NCI-H460 (cell line): Measurements from ENCODE around the gene ARG2. TPM values are rescaled to one million over a fixed set of nuclear protein-coding genes. Genes with fewer than 3 reads are reported as not detected.
A peak's percentile ranks its signal among the peaks of the same experiment; 100 is the strongest.

Source experiments
- DNase-seq: peaks from one replicate; pipeline ENCODE4 v3.0.0-alpha.2; 2016; ENCODE audit warnings: low read depth; ENCODE audit errors: extremely low read depth
- small RNA-seq, 2 experiments: library from RNA; depleted of rRNA; stranded (forward); fragments of <200 nt; gene quantifications; one replicate each; pipeline ENCODE3, GENCODE V24; 2014
- total RNA-seq: library from RNA; depleted of rRNA; stranded (reverse); fragments of >200 nt; shearing (Covaris generic); gene quantifications from 2 replicates; pipeline ENCODE4 v1.2.3, GENCODE V29; 2014; rRNA removed

The ARG2 gene
- total RNA-seq, 1 experiment from 2014 or later, result 4.8 TPM

DNA sequence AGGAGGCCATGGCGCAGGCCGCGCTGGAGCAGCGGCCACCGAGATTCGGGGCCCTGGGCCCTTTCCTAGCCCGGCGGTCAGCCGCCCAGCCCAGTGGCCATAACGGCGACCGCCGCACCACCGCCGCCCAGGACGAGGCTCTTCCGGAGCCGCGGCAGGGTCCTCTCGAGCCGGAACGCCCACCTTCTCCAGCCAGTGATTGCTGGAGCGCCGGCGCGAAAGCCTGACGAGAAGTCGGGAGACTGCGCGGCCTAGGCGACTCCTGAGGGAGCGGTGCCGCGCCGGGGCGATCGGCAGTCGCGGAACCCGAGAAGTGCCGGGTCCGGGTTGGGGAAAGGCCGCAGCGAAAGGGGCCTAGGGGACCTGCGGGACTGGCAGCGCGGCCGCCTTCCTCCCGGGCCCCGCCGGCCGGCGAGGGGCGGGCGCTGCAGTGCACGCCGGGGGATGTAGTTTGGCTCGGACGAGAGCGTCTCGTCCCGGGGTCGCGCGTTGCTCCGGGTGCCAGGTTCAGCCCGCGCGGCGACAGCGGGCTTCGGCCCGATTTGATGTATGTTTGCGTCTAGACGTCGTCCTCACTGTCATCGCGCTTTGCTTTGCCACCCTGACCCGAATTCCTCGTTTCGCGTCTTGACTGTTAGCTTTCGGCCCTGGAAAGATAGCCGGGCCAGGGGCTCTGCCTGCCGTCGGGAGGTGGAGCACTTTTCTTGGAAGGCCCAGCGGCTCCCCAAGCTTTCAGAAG lies 54.9 kb downstream of the ARG2 start, which contains the start of gene VTI1B:
Gene VTI1B, minus strand, starts transcription at position 153 of the 739 bp plus-strand sequence. Its CDS starts 143 bp downstream, at position 10.
- DNase-seq, result peak; percentile 62

DNA sequence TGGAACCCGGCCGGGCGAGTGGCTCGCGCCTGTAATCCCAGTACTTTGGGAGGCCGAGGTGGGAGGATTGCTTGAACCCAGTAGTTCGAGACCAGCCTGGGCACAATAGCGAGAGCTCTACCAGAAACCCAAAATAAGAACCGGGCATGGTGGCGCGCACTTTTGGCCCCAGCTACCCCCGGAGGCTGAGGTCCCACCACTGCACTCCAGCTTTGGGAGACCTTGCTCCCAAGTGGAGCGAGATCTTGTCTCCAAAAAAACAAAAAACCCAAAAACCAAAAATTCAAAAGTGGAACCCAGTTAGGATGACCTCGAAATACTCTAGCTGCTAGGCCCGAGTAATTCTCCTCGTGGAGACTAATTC lies 55.5 kb downstream of the ARG2 start:
- DNase-seq, result no peak

DNA sequence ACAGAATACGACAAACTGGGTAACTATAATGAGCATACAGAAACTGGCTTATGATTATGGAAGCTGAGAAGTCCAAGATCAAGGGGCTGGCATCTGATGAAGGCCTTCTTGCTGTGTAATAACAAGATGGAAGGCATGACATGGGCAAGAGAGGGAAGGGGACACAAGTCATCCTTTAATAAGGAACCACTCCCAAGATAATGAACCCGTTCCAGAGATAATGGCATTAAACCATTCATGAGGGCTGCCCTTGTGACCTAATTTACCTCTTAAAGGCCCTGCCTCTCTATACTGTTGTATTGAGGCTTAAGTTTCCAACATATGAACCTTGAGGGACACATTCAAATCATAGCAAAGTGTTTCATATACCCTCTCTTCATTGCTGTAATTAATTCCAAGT lies 59.3 kb downstream of the ARG2 start:
- DNase-seq, result no peak

GRCh38 chr14:67680121-67680602 lies 60.4 kb downstream of the ARG2 start:
- no peak for DNase-seq

GRCh38 chr14:67680941-67681340 lies 61.2 kb downstream of the ARG2 start:
- no peak for DNase-seq

DNA sequence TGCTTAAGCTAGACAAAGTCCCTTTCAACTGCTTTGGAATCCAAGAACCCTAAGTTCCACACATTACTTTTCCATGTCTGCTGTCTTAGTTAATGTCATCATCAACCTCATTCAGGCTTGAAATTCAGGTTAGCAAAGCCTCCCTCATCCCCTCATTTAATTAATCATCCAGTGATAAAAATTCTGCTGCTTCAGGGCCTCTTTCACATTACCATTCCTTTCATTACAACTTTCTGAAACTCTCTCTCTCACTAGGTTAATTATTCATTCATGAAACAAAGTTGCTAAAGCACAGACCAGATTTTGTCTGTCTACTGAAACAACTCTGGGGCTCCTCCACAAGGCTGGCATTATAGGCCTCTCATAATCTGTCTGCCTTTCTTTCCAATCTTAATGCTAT lies 64.1 kb downstream of the ARG2 start:
- DNase-seq, result no peak

- no peak for DNase-seq
Observed at GRCh38 chr14:67690011-67690410, 70.3 kb downstream of the ARG2 start.

GRCh38 chr14:67694791-67695393 lies 75.2 kb downstream of the ARG2 start:
- DNase-seq, result peak; percentile 71

- peak; percentile 91 for DNase-seq
Observed at GRCh38 chr14:67695394-67695949, 75.8 kb downstream of the ARG2 start, which contains the start of gene RDH11. RDH11 (minus strand) TSS chr14:67695764; CDS start chr14:67695703, 61 bp downstream.

DNA sequence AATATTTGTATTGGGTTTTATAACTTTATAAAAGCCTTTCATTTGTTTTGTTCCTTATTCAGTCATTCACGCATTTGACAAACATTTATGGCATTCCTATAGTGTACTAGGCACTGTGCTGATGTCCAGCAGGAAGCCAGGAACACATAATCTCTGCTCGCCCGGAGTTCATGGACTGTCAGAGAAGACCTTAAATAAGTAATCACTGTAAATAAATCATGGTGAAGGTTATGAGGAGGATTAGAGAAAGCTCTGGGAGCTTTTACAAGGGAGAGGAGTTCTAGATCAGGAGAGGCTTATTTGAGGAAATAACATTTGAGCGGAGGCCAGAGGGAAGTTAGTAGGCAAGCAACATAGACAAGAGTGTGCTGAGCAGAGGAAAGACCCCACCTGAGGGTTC lies 77.3 kb downstream of the ARG2 start:
- DNase-seq, result no peak

GRCh38 chr14:67698179-67698578 lies 78.5 kb downstream of the ARG2 start:
- DNase-seq, result no peak

Small RNA genes within 50 kb of the gene (small RNA-seq; reads per million reads assigned to genes)
- gene AL132640.3 (0 reads per million in 2 experiments), gene RF00019 (0 reads per million in 2 experiments), gene RNA5SP386 (0 reads per million in 2 experiments)

Other genes with a start within 250 kb of the ARG2 start
- gene PLEK2, start 207.8 kb upstream of the ARG2 start, total RNA-seq, result 5.9 and 7.1 TPM in 2 replicates
- 0.07 and 0.20 TPM in 2 replicates for gene TMEM229B, start 131.2 kb upstream of the ARG2 start, total RNA-seq
- gene PLEKHH1, start 86.6 kb upstream of the ARG2 start, total RNA-seq, result 9.3 and 12.5 TPM in 2 replicates
- 27.2 and 39.5 TPM in 2 replicates for gene PIGH, start 19.7 kb upstream of the ARG2 start, total RNA-seq
- gene VTI1B, start 54.7 kb downstream of the ARG2 start, total RNA-seq, result 47.1 and 49.3 TPM in 2 replicates
- gene RDH11, start 75.8 kb downstream of the ARG2 start, total RNA-seq, result 85.8 and 89.1 TPM in 2 replicates
- not detected in 2 replicates for gene RDH12, start 82.0 kb downstream of the ARG2 start, total RNA-seq
- gene ZFYVE26, start 196.7 kb downstream of the ARG2 start, total RNA-seq, result 10.5 and 13.4 TPM in 2 replicates
- 12.7 and 13.4 TPM in 2 replicates for gene RAD51B, start 199.9 kb downstream of the ARG2 start, total RNA-seq